ENCODE measurements around the gene DCAF17. TPM values are rescaled to one million over a fixed set of nuclear protein-coding genes. Genes with fewer than 3 reads are reported as not detected.
"Not testable (repeated sequence)": the region's sequence is repeated elsewhere in the genome, so short reads cannot be mapped to it uniquely, and the experiment has no call there.

The DCAF17 gene
- total and polyA plus RNA-seq, 7 donors: 3.1 to 10.8 (median 7.5) TPM

DNA sequence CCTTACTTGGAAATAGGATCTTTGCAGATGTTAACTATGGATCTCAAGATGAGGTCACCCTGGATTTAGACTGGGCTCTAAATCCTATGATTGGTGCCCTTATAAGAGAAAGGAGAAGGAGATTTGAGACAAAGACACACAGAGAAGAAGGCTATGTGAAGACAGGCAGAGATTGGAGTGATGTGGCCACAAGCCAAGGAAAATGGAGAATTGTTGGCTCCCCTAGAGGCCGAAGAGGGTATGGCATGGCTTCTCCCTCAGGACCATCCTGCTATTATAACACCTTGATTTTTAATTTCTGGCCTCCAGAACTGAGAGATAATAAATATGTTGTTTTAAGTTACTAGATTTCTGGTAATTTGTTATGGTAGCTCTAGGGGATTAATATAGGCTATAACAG lies 95.9 kb downstream of the DCAF17 start:
- WGBS, 3 donors: 82 to 97% (median 96%) methylated on average over 1 of the region's 1 CpG
- Histone ChIP-seq H3K9me3 (no peaks in the 10 kb centered on the region), H3K4me3 (no peak overlapping the region), H3K4me1 (peaks cover 12% of the 10 kb centered on the region), H3K36me3 (ENCODE audit: insufficient read depth in 1 of 2, low read depth in 1 of 2) (no peaks in the 10 kb centered on the region), H3K27me3 (ENCODE audit: insufficient read depth in 3 of 3, low read length in 2 of 3) (no peaks in the 10 kb centered on the region), H3K27ac (no peak overlapping the region)
- DNase-seq (no peak), ATAC-seq (no peak)
- TF ChIP-seq, protein P1, sequence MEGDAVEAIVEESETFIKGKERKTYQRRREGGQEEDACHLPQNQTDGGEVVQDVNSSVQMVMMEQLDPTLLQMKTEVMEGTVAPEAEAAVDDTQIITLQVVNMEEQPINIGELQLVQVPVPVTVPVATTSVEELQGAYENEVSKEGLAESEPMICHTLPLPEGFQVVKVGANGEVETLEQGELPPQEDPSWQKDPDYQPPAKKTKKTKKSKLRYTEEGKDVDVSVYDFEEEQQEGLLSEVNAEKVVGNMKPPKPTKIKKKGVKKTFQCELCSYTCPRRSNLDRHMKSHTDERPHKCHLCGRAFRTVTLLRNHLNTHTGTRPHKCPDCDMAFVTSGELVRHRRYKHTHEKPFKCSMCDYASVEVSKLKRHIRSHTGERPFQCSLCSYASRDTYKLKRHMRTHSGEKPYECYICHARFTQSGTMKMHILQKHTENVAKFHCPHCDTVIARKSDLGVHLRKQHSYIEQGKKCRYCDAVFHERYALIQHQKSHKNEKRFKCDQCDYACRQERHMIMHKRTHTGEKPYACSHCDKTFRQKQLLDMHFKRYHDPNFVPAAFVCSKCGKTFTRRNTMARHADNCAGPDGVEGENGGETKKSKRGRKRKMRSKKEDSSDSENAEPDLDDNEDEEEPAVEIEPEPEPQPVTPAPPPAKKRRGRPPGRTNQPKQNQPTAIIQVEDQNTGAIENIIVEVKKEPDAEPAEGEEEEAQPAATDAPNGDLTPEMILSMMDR (IDR thresholded peaks at IDR 0.05): peak; percentile 36
- intact Hi-C loops (cut with DNase I): no loop called here

DNA sequence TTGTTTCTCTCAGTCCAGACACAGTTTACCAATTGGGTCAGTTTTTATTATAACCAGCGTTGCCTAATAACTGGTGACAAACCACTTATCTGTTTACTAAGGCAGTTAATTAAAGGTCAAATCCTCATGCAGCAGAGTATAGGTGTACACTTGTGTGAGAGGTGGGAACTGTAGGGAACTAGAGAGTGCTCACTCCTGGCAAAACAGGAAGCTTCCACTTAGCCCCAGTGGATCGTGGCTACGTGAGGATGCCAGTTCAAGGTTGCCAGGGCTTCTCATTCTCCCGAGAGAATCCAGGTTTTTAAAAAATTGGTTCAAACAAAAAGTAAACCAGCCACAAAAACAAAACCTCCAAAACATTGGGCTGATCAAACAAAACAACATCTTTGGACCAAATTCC lies 96.4 kb downstream of the DCAF17 start:
- no peak overlapping the region for H3K27ac ChIP-seq
- no peaks in the 10 kb centered on the region for H3K27me3 ChIP-seq (ENCODE audit: insufficient read depth in 3 of 3, low read length in 2 of 3)
- no peak overlapping the region for H3K4me3 ChIP-seq
- H3K4me1 ChIP-seq: peaks cover 12% of the 10 kb centered on the region
- no peak for ATAC-seq
- no peaks in the 10 kb centered on the region for H3K36me3 ChIP-seq (ENCODE audit: insufficient read depth in 1 of 2, low read depth in 1 of 2)
- intact Hi-C loops (cut with DNase I): no loop called here
- WGBS, 3 donors: 54 to 73% (median 65%) methylated on average over 4 of the region's 4 CpGs
- H3K9me3 ChIP-seq: no peaks in the 10 kb centered on the region
- TF ChIP-seq, protein P1 (IDR thresholded peaks at IDR 0.05): no peak
- DNase-seq: no peak

DNA sequence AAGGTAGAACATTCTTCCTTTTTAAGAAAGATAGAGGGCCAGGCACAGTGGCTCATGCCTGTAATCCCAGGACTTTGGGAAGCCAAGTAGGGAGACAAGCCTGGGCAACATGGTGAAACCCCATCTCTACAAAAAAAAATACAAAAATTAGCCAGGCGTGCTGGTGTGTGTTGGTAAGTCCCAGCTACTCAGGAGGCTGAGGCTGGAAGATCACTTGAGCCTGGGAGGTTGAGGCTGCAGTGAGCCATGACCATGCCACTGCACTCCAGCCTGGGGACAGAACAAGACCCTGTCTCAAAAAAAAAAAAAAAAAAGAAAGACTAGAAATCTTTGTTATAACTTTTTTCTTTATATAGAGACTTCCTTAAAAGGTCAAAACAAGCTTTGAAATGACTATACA lies 96.8 kb downstream of the DCAF17 start:
- H3K27me3 ChIP-seq (ENCODE audit: insufficient read depth in 3 of 3, low read length in 2 of 3); intact Hi-C loops (cut with DNase I); H3K36me3 ChIP-seq (ENCODE audit: insufficient read depth in 1 of 2, low read depth in 1 of 2); H3K4me3 ChIP-seq; H3K27ac ChIP-seq; DNase-seq; H3K9me3 ChIP-seq; ATAC-seq: not testable (repeated sequence)
- peaks cover 12% of the 10 kb centered on the region for H3K4me1 ChIP-seq
- 71 to 90% (median 72%) methylated on average over 1 of the region's 1 CpG for WGBS, 3 donors

DNA sequence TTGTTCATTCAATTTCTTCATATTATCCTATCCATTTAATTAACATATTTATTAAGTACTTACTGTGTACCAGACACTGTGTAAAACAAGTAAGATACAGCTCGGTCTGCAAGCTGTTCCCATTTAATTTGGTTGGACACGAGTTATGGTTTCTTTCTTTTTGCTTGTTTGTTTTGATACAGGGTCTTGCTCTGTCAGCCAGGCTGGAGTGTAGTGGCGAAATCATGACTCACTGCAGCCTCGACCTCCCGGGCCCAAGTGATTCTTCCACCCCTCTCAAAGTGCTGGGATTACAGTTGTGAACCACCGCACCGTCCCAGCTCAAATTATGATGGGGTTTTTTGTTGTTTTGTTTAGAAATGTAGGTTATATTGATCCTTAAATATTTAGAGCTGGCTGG lies 97.3 kb downstream of the DCAF17 start:
- TF ChIP-seq, protein P1 (IDR thresholded peaks at IDR 0.05): no peak
- Histone ChIP-seq H3K36me3 (ENCODE audit: insufficient read depth in 1 of 2, low read depth in 1 of 2) (no peaks in the 10 kb centered on the region), H3K27ac (no peak overlapping the region), H3K4me1 (peaks cover 12% of the 10 kb centered on the region), H3K4me3 (no peak overlapping the region), H3K27me3 (ENCODE audit: insufficient read depth in 3 of 3, low read length in 2 of 3) (no peaks in the 10 kb centered on the region), H3K9me3 (no peaks in the 10 kb centered on the region)
- 24 to 45% (median 27%) methylated on average over 7 of the region's 7 CpGs for WGBS, 3 donors
- intact Hi-C loops (cut with DNase I): no loop called here
- DNase-seq (peak; percentile 31 to 53), ATAC-seq (peak in 3 of 4 donors; percentile 27 to 49 (median 35))

DNA sequence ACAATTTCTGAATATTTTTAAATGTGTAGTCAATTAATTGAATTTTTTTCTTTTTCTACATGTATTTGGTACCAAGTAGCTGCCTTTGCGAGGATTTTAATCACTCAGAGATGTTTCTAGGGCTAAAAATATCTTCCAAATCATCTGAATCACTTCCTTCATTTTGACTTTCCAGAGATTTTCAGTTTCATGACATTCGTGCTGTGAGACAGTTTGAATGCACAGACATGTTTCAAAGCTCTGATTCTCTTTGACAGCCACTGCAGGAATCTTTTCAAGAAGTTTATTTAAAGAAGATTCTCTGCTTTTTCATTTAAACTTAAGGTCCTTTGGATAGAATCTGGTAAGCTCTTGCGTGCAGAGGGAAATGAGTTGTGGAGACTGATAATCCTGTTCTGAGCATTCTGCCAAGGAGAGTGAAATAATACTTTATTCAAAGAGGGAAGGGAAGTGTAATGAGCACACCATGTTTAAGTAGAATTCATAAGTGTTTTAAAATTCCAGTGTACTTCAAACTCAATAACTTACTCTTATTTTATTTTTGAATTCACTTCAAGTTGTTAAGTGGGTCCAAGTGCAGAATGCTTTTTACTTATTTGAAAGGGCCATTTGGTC lies 97.9 kb downstream of the DCAF17 start:
- ATAC-seq (no peak), DNase-seq (no peak)
- WGBS, 3 donors: 27 to 54% (median 40%) methylated on average over 3 of the region's 3 CpGs
- Histone ChIP-seq H3K9me3 (no peaks in the 10 kb centered on the region), H3K36me3 (ENCODE audit: insufficient read depth in 1 of 2, low read depth in 1 of 2) (no peaks in the 10 kb centered on the region), H3K27ac (no peak overlapping the region), H3K4me3 (no peak overlapping the region), H3K27me3 (ENCODE audit: insufficient read depth in 3 of 3, low read length in 2 of 3) (no peaks in the 10 kb centered on the region), H3K4me1 (peaks cover 12% of the 10 kb centered on the region)
- TF ChIP-seq, protein P1 (IDR thresholded peaks at IDR 0.05): no peak
- intact Hi-C loops (cut with DNase I): no loop called here
